DND-41 (cell line): Measurements from ENCODE around the gene MFNG.

ENCODE experiments used
- ATAC-seq: fragments of 200-7000 bp; cut with Tn5 transposase; 3 replicates; pipeline ENCODE4 v1.9.1; 2021; ENCODE audit warnings: low read depth; ENCODE audit not compliant: insufficient read depth
- DNase-seq: peaks from one replicate; pipeline ENCODE4 v3.0.0-alpha.2; 2020
- H2AFZ ChIP-seq: 2 replicates; pipeline ENCODE4 v1.6.0; 2012; ENCODE audit warnings: low read depth, low read length
- H3K27ac ChIP-seq: 2 replicates; pipeline ENCODE4 v1.5.1; 2012; ENCODE audit warnings: low read length, inconsistent platforms
- H3K27me3 ChIP-seq: fragments of 200-600 bp; sonication (generic); 2 replicates; pipeline ENCODE4 v1.6.0; 2012; ENCODE audit warnings: low read length, mild to moderate bottlenecking, inconsistent platforms; ENCODE audit not compliant: insufficient read depth, poor library complexity
- H3K36me3 ChIP-seq: 2 replicates; pipeline ENCODE4 v1.5.1; 2012; ENCODE audit warnings: low read length, inconsistent platforms; ENCODE audit not compliant: insufficient read depth
- H3K4me1 ChIP-seq: 2 replicates; pipeline ENCODE4 v1.5.1; 2012; ENCODE audit warnings: mild to moderate bottlenecking, low read length; ENCODE audit not compliant: insufficient read depth
- H3K4me2 ChIP-seq: 2 replicates; pipeline ENCODE4 v1.6.0; 2012; ENCODE audit warnings: mild to moderate bottlenecking, moderate library complexity, low read length, inconsistent platforms; ENCODE audit not compliant: insufficient read depth
- H3K4me3 ChIP-seq, 2 experiments: fragments of 200-600 bp in 1 of 2; shearing (Covaris generic) in 1 of 2; 2 replicates each; pipeline ENCODE4 v1.5.1; 2012 to 2016; ENCODE audit warnings: inconsistent platforms in 2 of 2, low read length in 2 of 2, mild to moderate bottlenecking in 2 of 2, low read depth in 1 of 2, moderate library complexity in 1 of 2
- H3K79me2 ChIP-seq: 2 replicates; pipeline ENCODE4 v1.6.0; 2012; ENCODE audit warnings: low read length, inconsistent platforms; ENCODE audit not compliant: insufficient read depth
- H3K9ac ChIP-seq: 2 replicates; pipeline ENCODE4 v1.6.0; 2012; ENCODE audit warnings: low read depth, mild to moderate bottlenecking, inconsistent platforms, low read length, moderate library complexity
- H3K9me3 ChIP-seq: 2 replicates; pipeline ENCODE4 v1.5.1; 2012; ENCODE audit warnings: low read length, moderate library complexity, mild to moderate bottlenecking, inconsistent platforms; ENCODE audit not compliant: insufficient read depth, severe bottlenecking
- H4K20me1 ChIP-seq: 2 replicates; pipeline ENCODE4 v1.6.0; 2012; ENCODE audit warnings: low read length; ENCODE audit not compliant: insufficient read depth
- CTCF ChIP-seq: IDR thresholded peaks from 2 replicates; pipeline ENCODE4 v1.5.1; 2012; ENCODE audit warnings: borderline replicate concordance, low read length, moderate library complexity, mild to moderate bottlenecking; ENCODE audit not compliant: poor library complexity, severe bottlenecking; ENCODE audit errors: extremely low read depth
- EZH2 ChIP-seq: IDR thresholded peaks from 3 replicates; pipeline ENCODE4 v1.6.1; 2012; ENCODE audit warnings: borderline replicate concordance, low read depth, mild to moderate bottlenecking, moderate library complexity, low read length, inconsistent platforms; ENCODE audit not compliant: severe bottlenecking

Gene MFNG

DNA sequence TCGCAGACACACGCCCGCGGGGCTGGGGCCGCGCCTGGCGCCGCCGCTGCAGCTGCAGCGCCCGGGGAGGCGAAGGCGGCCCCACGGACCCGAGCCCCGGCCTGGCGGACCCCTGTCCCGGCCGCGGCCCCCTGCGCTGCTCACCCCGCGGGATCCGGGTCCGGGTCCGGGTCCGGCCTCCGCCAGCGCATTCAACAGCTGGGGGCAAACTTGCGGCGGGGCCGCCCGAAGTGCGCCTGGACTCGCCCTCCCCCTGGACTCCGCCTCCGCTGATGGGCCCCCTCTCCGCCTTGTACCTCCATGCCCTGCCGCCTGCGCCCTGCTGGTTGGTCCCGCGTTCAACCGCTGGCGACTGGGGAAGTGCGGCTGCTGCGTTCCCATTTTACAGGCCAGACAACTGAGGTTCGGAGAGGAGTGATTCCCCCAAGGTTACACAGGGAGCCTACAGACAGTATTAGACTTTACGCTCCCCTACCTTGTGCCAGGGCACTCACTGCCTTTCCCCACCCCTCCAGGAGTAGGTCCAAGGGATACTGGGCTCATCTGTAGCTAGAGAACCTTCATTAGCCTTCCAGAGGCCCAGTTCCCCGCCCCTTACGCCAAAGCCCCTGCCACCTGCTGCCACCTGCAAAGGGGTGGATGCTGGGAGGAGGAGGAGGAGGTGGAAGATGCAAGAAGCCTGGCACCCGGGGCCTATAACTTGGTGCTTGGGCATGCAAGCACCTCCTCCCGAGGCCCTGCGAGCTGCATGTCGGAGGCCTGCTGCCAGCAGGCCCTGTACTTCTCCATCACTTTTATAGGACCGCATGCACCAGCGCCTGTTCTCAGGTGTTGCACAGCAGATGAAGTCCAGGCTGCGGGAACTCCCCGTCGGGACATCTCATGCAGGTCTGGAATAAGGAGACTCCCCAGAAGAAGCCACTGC, 58.2 kb downstream of the MFNG start:
- peaks cover 20% of the 10 kb centered on the region for H4K20me1 ChIP-seq
- peaks cover 11% of the 10 kb centered on the region for H3K4me1 ChIP-seq
- no peak overlapping the region for H3K4me3 ChIP-seq
- TF ChIP-seq EZH2 (no peak), CTCF (no peak)
- H3K27me3 ChIP-seq: peaks cover 20% of the 10 kb centered on the region
- H3K79me2 ChIP-seq: no peaks in the 10 kb centered on the region
- H3K9me3 ChIP-seq: no peaks in the 10 kb centered on the region
- DNase-seq: no peak
- no peak overlapping the region for H2AFZ ChIP-seq
- H3K36me3 ChIP-seq: no peaks in the 10 kb centered on the region
- no peak overlapping the region for H3K4me2 ChIP-seq
- no peak overlapping the region for H3K27ac ChIP-seq
- no peak for ATAC-seq
- no peak overlapping the region for H3K9ac ChIP-seq

- Histone ChIP-seq H3K4me1 (peaks cover 11% of the 10 kb centered on the region), H3K4me3 (no peak within 1 kb of the TSS), H3K9me3 (no peaks in the 10 kb centered on the region), H3K27me3 (peaks cover 20% of the 10 kb centered on the region), H2AFZ (no peak within 1 kb of the TSS), H3K4me2 (peak within 1 kb of the TSS; percentile 33; the same call in 1 of the 2 replicates), H3K79me2 (no peaks in the 10 kb centered on the region), H3K9ac (no peak within 1 kb of the TSS), H4K20me1 (peaks cover 20% of the 10 kb centered on the region), H3K27ac (no peak within 1 kb of the TSS), H3K36me3 (no peaks in the 10 kb centered on the region)
- DNase-seq: no peak
- no peak for ATAC-seq
- TF ChIP-seq EZH2: no peak
- no peak for TF ChIP-seq CTCF
Observed at GRCh38 chr22:37427135-37427710, 59.0 kb downstream of the MFNG start, which contains the start of gene ELFN2. TSS of gene ELFN2 (minus strand) at chr22:37427479. CDS start at chr22:37375534, 51,945 bp downstream.

- no peaks in the 10 kb centered on the region for H3K36me3 ChIP-seq
- H3K9ac ChIP-seq: no peak overlapping the region
- no peak overlapping the region for H3K4me3 ChIP-seq
- peaks cover 21% of the 10 kb centered on the region for H3K27me3 ChIP-seq
- H2AFZ ChIP-seq: no peak overlapping the region
- DNase-seq (no peak), ATAC-seq (no peak)
- no peak overlapping the region for H3K27ac ChIP-seq
- H3K79me2 ChIP-seq: no peaks in the 10 kb centered on the region
- H4K20me1 ChIP-seq: peaks cover 22% of the 10 kb centered on the region
- peaks cover 11% of the 10 kb centered on the region for H3K4me1 ChIP-seq
- TF ChIP-seq EZH2 (no peak), CTCF (no peak)
- no peak overlapping the region for H3K4me2 ChIP-seq
- H3K9me3 ChIP-seq: no peaks in the 10 kb centered on the region
Observed at GRCh38 chr22:37426706-37427134, 59.5 kb downstream of the MFNG start.
